ENCODE data around the gene KCNH4. TPM values are rescaled to one million over a fixed set of nuclear protein-coding genes. Genes with fewer than 3 reads are reported as not detected.

Gene KCNH4
- total and polyA plus RNA-seq, 9 of the 15 experiments (the other 6 are each of a cell fraction or from before 2014, with no cell fraction given): 0.10 to 1.8 (median 0.50) TPM

- CTCF ChIA-PET (ENCODE audit: low intra/inter-chr PET ratio): interaction anchor here (0.6 kb wide), 2 partner anchors 101 to 473 kb away, joined by 3 to 4 read pairs; partner anchors contain the start of gene NKIRAS2
- DNase-seq (ENCODE audit: extremely low read depth in 1 of 4, low spot score in 3 of 4) (peak; percentile 92 to 95 (median 94)), ATAC-seq (peak; percentile 97), FAIRE-seq (peak; percentile 97)
- WGBS (ENCODE audit: insufficient coverage, low coverage, missing lambda C conversion rate): 8% methylated on average over 44 of the region's 57 CpGs
- peaks cover 59% of the 10 kb centered on the region; the same call in 2 of the 3 replicates for H3K36me3 ChIP-seq (ENCODE audit: control insufficient read depth, insufficient read depth, low read length)
- peaks cover 13 to 47% of the 10 kb centered on the region in 2 experiments for H3K4me1 ChIP-seq (replicated peaks in 1 of 2; ENCODE audit: control insufficient read depth in 2 of 2, insufficient read depth in 2 of 2, low read length in 2 of 2)
- H3K9me1 ChIP-seq (ENCODE audit: control insufficient read depth, insufficient read depth, low read length): peaks cover 3% of the 10 kb centered on the region
- H3K79me2 ChIP-seq (ENCODE audit: control insufficient read depth, insufficient read depth, low read length): peaks cover 10% of the 10 kb centered on the region; the same call in 2 of the 3 replicates
- no peaks in the 10 kb centered on the region for H3K9me3 ChIP-seq (replicated peaks; ENCODE audit: control insufficient read depth, insufficient read depth, low read depth, low read length)
- in situ Hi-C loops (cut with MboI): loop anchor here (25.0 kb wide), 1 partner anchor 384 kb away; the partner anchor contains the start of gene HAP1
- no TSS peak for BruUV-seq (replicated peaks)
- intact Hi-C loops (cut with micrococcal nuclease): no loop called here
- H2AFZ ChIP-seq (ENCODE audit: low read depth, low read length): peak within 1 kb of the TSS; percentile 86
- no peaks in the 10 kb centered on the region for H3K27me3 ChIP-seq (ENCODE audit: control insufficient read depth in 2 of 2, insufficient read depth in 2 of 2, low read length in 2 of 2)
- H3K4me3 ChIP-seq: peak within 1 kb of the TSS; percentile 66
- H3K27ac ChIP-seq (ENCODE audit: extremely low read depth, low read depth, low read length): peak within 1 kb of the TSS; percentile 67
- POLR2A ChIA-PET: interaction anchor here (0.6 to 2.1 kb wide), 13 partner anchors 8 to 431 kb away, joined by 3 to 7 read pairs (median 4); partner anchors contain the start of genes DHX58 and NAGLU
- H3K4me2 ChIP-seq (ENCODE audit: insufficient read depth, low read length): peak within 1 kb of the TSS; percentile 74
- peak within 1 kb of the TSS; percentile 9 to 89; a peak in 3 of 4 replicates for H3K9ac ChIP-seq (ENCODE audit: insufficient read depth in 1 of 2, low read depth in 2 of 2, low read length in 2 of 2)
- no peaks in the 10 kb centered on the region for H4K20me1 ChIP-seq (replicated peaks; ENCODE audit: control insufficient read depth, insufficient read depth, low read length)
- TF ChIP-seq BRF2 (IDR thresholded peaks at IDR 0.05; ENCODE audit: borderline replicate concordance, insufficient read depth, insufficient read length) (no peak), POLR2A (conservative IDR thresholded peaks at IDR 0.05) (peak; percentile 71), POLR2G (IDR thresholded peaks at IDR 0.05; ENCODE audit: low read depth, low read length) (peak; percentile 80), PBX2 (CRISPR knock-in tag; IDR thresholded peaks at IDR 0.05; ENCODE audit: low read depth) (no peak), PBX2 (tag; conservative IDR thresholded peaks at IDR 0.05; ENCODE audit: low read depth) (no peak), YY1 (IDR thresholded peaks at IDR 0.05; ENCODE audit: borderline replicate concordance in 1 of 3, control insufficient read depth in 1 of 3, extremely low read depth in 1 of 3, insufficient read depth in 3 of 3, insufficient read length in 1 of 3, insufficient replicate concordance in 2 of 3, low read depth in 1 of 3, low read length in 2 of 3) (peak; percentile 43 to 85 (median 71)), XRCC4 (IDR thresholded peaks at IDR 0.05; ENCODE audit: extremely low read depth, insufficient read depth, insufficient read length) (no peak), HCFC1 (IDR thresholded peaks at IDR 0.05; ENCODE audit: low read depth, low read length) (peak; percentile 94), HNRNPLL (IDR thresholded peaks at IDR 0.05; ENCODE audit: low read depth, low read length, poor library complexity, severe bottlenecking) (peak; percentile 80), ZFX (CRISPR knock-in tag; IDR thresholded peaks at IDR 0.05) (peak; percentile 70), SIN3A (IDR thresholded peaks at IDR 0.05; ENCODE audit: borderline replicate concordance in 2 of 2, control insufficient read depth in 1 of 2, low read depth in 2 of 2, low read length in 2 of 2) (peak in 1 of 2 experiments; percentile 91; a peak in 1 of 4 replicates), PCBP1 (IDR thresholded peaks at IDR 0.05; ENCODE audit: low read depth, low read length, poor library complexity, severe bottlenecking) (peak; percentile 42), IRF2 (CRISPR knock-in tag; IDR thresholded peaks at IDR 0.05) (no peak), NCOA4 (IDR thresholded peaks at IDR 0.05; ENCODE audit: partially characterized antibody) (no peak), DPF2 (IDR thresholded peaks at IDR 0.05) (0 out of 2 replicates have a peak, but pooled peaks have one; percentile 41)
These were observed 59.9 kb downstream of the KCNH4 start, which contains the start of gene KAT2A for GRCh38 chr17:42120770-42121769. TSS of gene KAT2A (minus strand) at chr17:42121367. CDS start at chr17:42121304, 63 bp downstream.

Measured in K562 (cell line).